ENCODE measurements around the gene PDCD1LG2. TPM values are rescaled to one million over a fixed set of nuclear protein-coding genes. Genes with fewer than 3 reads are reported as not detected.

Gene PDCD1LG2
- total RNA-seq, 2 experiments from 2014 or later: 4.1 to 4.8 TPM

GRCh38 chr9:5516453-5517220, 6.3 kb downstream of the PDCD1LG2 start:
- Mint-ChIP-seq H3K4me1 (peaks cover 51% of the 10 kb centered on the region), H3K27me3 (no peaks in the 10 kb centered on the region), H3K4me3 (no peak overlapping the region), H3K36me3 (ENCODE audit: low read depth) (peaks cover 33% of the 10 kb centered on the region), H3K9me3 (peaks cover 2% of the 10 kb centered on the region), H3K27ac (no peak overlapping the region)
- DNase-seq: no peak
- ChIA-PET CTCF (no interaction called here), POLR2A (no interaction called here)

GRCh38 chr9:5518171-5518936, 8.0 kb downstream of the PDCD1LG2 start:
- peaks cover 41% of the 10 kb centered on the region for H3K36me3 Mint-ChIP-seq (ENCODE audit: low read depth)
- H3K27me3 Mint-ChIP-seq: no peaks in the 10 kb centered on the region
- peaks cover 2% of the 10 kb centered on the region for H3K9me3 Mint-ChIP-seq
- no peak overlapping the region for H3K4me3 Mint-ChIP-seq
- POLR2A ChIA-PET: interaction anchor here (0.6 to 1.5 kb wide), 4 partner anchors 8 to 110 kb away, joined by 3 to 4 read pairs (median 3); partner anchors contain the start of genes PDCD1LG2 and PLGRKT
- no peak for DNase-seq
- H3K27ac Mint-ChIP-seq: no peak overlapping the region
- CTCF ChIA-PET: interaction anchor here (1.2 kb wide), 1 partner anchor 10 kb away, joined by 3 read pairs; no protein-coding TSS in a partner anchor
- H3K4me1 Mint-ChIP-seq: peaks cover 35% of the 10 kb centered on the region

GRCh38 chr9:5518937-5519319, 8.6 kb downstream of the PDCD1LG2 start:
- DNase-seq: no peak
- H3K9me3 Mint-ChIP-seq: peaks cover 2% of the 10 kb centered on the region
- H3K36me3 Mint-ChIP-seq (ENCODE audit: low read depth): peaks cover 43% of the 10 kb centered on the region
- peaks cover 31% of the 10 kb centered on the region for H3K4me1 Mint-ChIP-seq
- POLR2A ChIA-PET: interaction anchor here (0.6 to 1.5 kb wide), 3 partner anchors 64 to 110 kb away, joined by 3 read pairs; partner anchors contain the start of gene PLGRKT
- no peak overlapping the region for H3K4me3 Mint-ChIP-seq
- no peaks in the 10 kb centered on the region for H3K27me3 Mint-ChIP-seq
- CTCF ChIA-PET: interaction anchor here (1.2 kb wide), 1 partner anchor 11 kb away, joined by 3 read pairs; no protein-coding TSS in a partner anchor
- no peak overlapping the region for H3K27ac Mint-ChIP-seq

- H3K9me3 Mint-ChIP-seq: peaks cover 2% of the 10 kb centered on the region
- no peak overlapping the region for H3K4me3 Mint-ChIP-seq
- H3K36me3 Mint-ChIP-seq (ENCODE audit: low read depth): peaks cover 30% of the 10 kb centered on the region
- no peaks in the 10 kb centered on the region for H3K27me3 Mint-ChIP-seq
- POLR2A ChIA-PET: interaction anchor here (2.1 kb wide), 1 partner anchor 14 kb away, joined by 4 read pairs; the partner anchor contains the start of gene PDCD1LG2
- CTCF ChIA-PET: interaction anchor here (0.7 to 1.6 kb wide), 2 partner anchors 13 to 66 kb away, joined by 3 to 4 read pairs; no protein-coding TSS in a partner anchor
- H3K4me1 Mint-ChIP-seq: peaks cover 7% of the 10 kb centered on the region
- no peak overlapping the region for H3K27ac Mint-ChIP-seq
- no peak for DNase-seq
Measured at GRCh38 chr9:5524090-5524489, 13.8 kb downstream of the PDCD1LG2 start.

- CTCF ChIA-PET: interaction anchor here (0.9 kb wide), 1 partner anchor 304 kb away, joined by 3 read pairs; the partner anchor contains the start of gene ERMP1
- no peak overlapping the region for H3K27ac Mint-ChIP-seq
- no peaks in the 10 kb centered on the region for H3K27me3 Mint-ChIP-seq
- peaks cover 10% of the 10 kb centered on the region for H3K36me3 Mint-ChIP-seq (ENCODE audit: low read depth)
- no peak overlapping the region for H3K4me3 Mint-ChIP-seq
- no peaks in the 10 kb centered on the region for H3K9me3 Mint-ChIP-seq
- H3K4me1 Mint-ChIP-seq: peaks cover 21% of the 10 kb centered on the region
- POLR2A ChIA-PET: interaction anchor here (3.3 kb wide), 1 partner anchor 19 kb away, joined by 17 read pairs; the partner anchor contains the start of gene PDCD1LG2
- no peak for DNase-seq
Measured at GRCh38 chr9:5529683-5530221, 19.4 kb downstream of the PDCD1LG2 start.

- Mint-ChIP-seq H3K27me3 (no peaks in the 10 kb centered on the region), H3K4me1 (peaks cover 21% of the 10 kb centered on the region), H3K9me3 (no peaks in the 10 kb centered on the region), H3K4me3 (no peak overlapping the region), H3K27ac (no peak overlapping the region), H3K36me3 (ENCODE audit: low read depth) (peaks cover 25% of the 10 kb centered on the region)
- DNase-seq: no peak
- ChIA-PET CTCF (interaction anchor here (0.9 kb wide), 1 partner anchor 9 kb away, joined by 3 read pairs; no protein-coding TSS in a partner anchor), POLR2A (interaction anchor here (0.9 to 3.3 kb wide), 2 partner anchors 10 to 21 kb away, joined by 4 to 17 read pairs; partner anchors contain the start of gene PDCD1LG2)
Measured at GRCh38 chr9:5531101-5531882, 21.0 kb downstream of the PDCD1LG2 start.

- ChIA-PET POLR2A (interaction anchor here (3.3 kb wide), 1 partner anchor 22 kb away, joined by 17 read pairs; the partner anchor contains the start of gene PDCD1LG2), CTCF (no interaction called here)
- no peaks in the 10 kb centered on the region for H3K27me3 Mint-ChIP-seq
- no peak for DNase-seq
- no peak overlapping the region for H3K4me3 Mint-ChIP-seq
- peaks cover 31% of the 10 kb centered on the region for H3K36me3 Mint-ChIP-seq (ENCODE audit: low read depth)
- peaks cover 21% of the 10 kb centered on the region for H3K4me1 Mint-ChIP-seq
- H3K9me3 Mint-ChIP-seq: no peaks in the 10 kb centered on the region
- H3K27ac Mint-ChIP-seq: no peak overlapping the region
Measured at GRCh38 chr9:5532306-5532705, 22.0 kb downstream of the PDCD1LG2 start.

GRCh38 chr9:5532790-5533189, 22.5 kb downstream of the PDCD1LG2 start:
- Mint-ChIP-seq H3K27me3 (no peaks in the 10 kb centered on the region), H3K4me1 (peaks cover 21% of the 10 kb centered on the region), H3K4me3 (no peak overlapping the region), H3K9me3 (no peaks in the 10 kb centered on the region), H3K36me3 (ENCODE audit: low read depth) (peaks cover 33% of the 10 kb centered on the region), H3K27ac (no peak overlapping the region)
- ChIA-PET POLR2A (interaction anchor here (0.6 to 3.3 kb wide), 3 partner anchors 22 to 774 kb away, joined by 3 to 17 read pairs (median 3); partner anchors contain the start of gene PDCD1LG2), CTCF (no interaction called here)
- no peak for DNase-seq

GRCh38 chr9:5536684-5537083, 26.4 kb downstream of the PDCD1LG2 start:
- Mint-ChIP-seq H3K36me3 (ENCODE audit: low read depth) (peaks cover 61% of the 10 kb centered on the region), H3K9me3 (peaks cover 14% of the 10 kb centered on the region), H3K4me1 (peaks cover 36% of the 10 kb centered on the region), H3K4me3 (no peak overlapping the region), H3K27ac (no peak overlapping the region), H3K27me3 (no peaks in the 10 kb centered on the region)
- ChIA-PET CTCF (interaction anchor here (0.8 kb wide), 1 partner anchor 13 kb away, joined by 3 read pairs; no protein-coding TSS in a partner anchor), POLR2A (no interaction called here)
- no peak for DNase-seq

- Mint-ChIP-seq H3K27ac (no peak overlapping the region), H3K36me3 (ENCODE audit: low read depth) (peaks cover 38% of the 10 kb centered on the region), H3K27me3 (no peaks in the 10 kb centered on the region), H3K4me1 (peaks cover 31% of the 10 kb centered on the region), H3K9me3 (peaks cover 19% of the 10 kb centered on the region), H3K4me3 (no peak overlapping the region)
- CTCF ChIA-PET: no interaction called here
- no peak for DNase-seq
- POLR2A ChIA-PET: no interaction called here
Measured at GRCh38 chr9:5543875-5544702, 33.8 kb downstream of the PDCD1LG2 start.
